Right lobe of liver (tissue), 6 donors: ENCODE results near the gene MAML2. TPM values are rescaled to one million over a fixed set of nuclear protein-coding genes. Genes with fewer than 3 reads are reported as not detected.

Experiments
- ATAC-seq, 4 donors: fragments of 200-7000 bp; cut with Tn5 transposase; one replicate each; pipeline ENCODE4 v1.9.1; 2020; ENCODE audit warnings: mild to moderate bottlenecking in 4 of 4, moderate library complexity in 4 of 4
- DNase-seq, 3 donors: peaks; one replicate each; pipeline ENCODE4 v3.0.0-alpha.2; 2020
- H3K27ac ChIP-seq, 3 donors: fragments of 200-600 bp; one replicate each; pipeline ENCODE4 v1.8.0; 2022
- H3K27me3 ChIP-seq, 2 donors: fragments of 200-600 bp; one replicate each; pipeline ENCODE4 v1.8.0; 2022
- H3K36me3 ChIP-seq, 4 donors: fragments of 200-600 bp; sonication (generic) in 1 of 4; one replicate each; pipeline versions ENCODE4 v1.5.1 to v1.8.0; 2017 to 2022; ENCODE audit warnings: control low read depth in 1 of 4
- H3K4me1 ChIP-seq, 4 donors: fragments of 200-600 bp; sonication (generic) in 1 of 4; one replicate each; pipeline versions ENCODE4 v1.5.1 to v1.8.0; 2017 to 2022; ENCODE audit warnings: control low read depth in 1 of 4
- H3K4me3 ChIP-seq, 3 donors: fragments of 200-600 bp; one replicate each; pipeline ENCODE4 v1.8.0; 2022
- H3K9me3 ChIP-seq, 4 donors: fragments of 200-600 bp; sonication (generic) in 1 of 4; one replicate each; pipeline versions ENCODE4 v1.5.1 to v1.8.0; 2017 to 2022; ENCODE audit warnings: control low read depth in 1 of 4
- POLR2A ChIP-seq: fragments of 450-650 bp; IDR thresholded peaks from one replicate; pipeline ENCODE4 v1.6.1; 2017; ENCODE audit warnings: antibody characterized with exemption, mild to moderate bottlenecking
- WGBS: methylation state at CpG from one replicate; pipeline ENCODE4 v1.1.6; 2018; ENCODE audit warnings: low coverage, low lambda C conversion rate; ENCODE audit not compliant: insufficient coverage; ENCODE audit errors: missing lambda C conversion rate; 5-methylcytosine and 5-hydroxymethylcytosine counted together
- intact Hi-C, 2 donors: fragments of 100-400 bp; cut with DNase I; formaldehyde crosslinking; loops; one replicate each; pipeline versions ENCODE4 v1.11.2 to v1.14.1; 2022
- total RNA-seq, 6 experiments: library from RNA; depleted of rRNA in 2 of 6; stranded (reverse); fragments of >200 nt in 2 of 6; fragmentation: NEBNext Ultra II Directional in 3 of 6; extraction: Animal tissue kit (Norgen Biotek cat#: 25700) in 3 of 6; gene quantifications; one replicate each; pipeline versions ENCODE4 v1.1.0 to v1.2.4, GENCODE V29; 2016 to 2023
- TF ChIP-seq, protein P1 (sequence below), 4 donors: fragments of 200-600 bp in 3 of 4; fragments of 450-650 bp in 1 of 4; IDR thresholded peaks; one replicate each; pipeline versions ENCODE4 v1.5.1 to v1.8.0; 2016 to 2022; ENCODE audit warnings: antibody characterized with exemption in 4 of 4, mild to moderate bottlenecking in 2 of 4
- donor health status: DM: no; HTN: yes; CAD: no.
- donor health status: DM: no; HTN: no; CAD: no.
- donor health status: DM: no; HTN: no; CAD: no.
- donor health status: DM: no; HTN: yes; CAD: no.
- donor health status: DM: no; HTN: yes; CAD: no.

The MAML2 gene
- total RNA-seq, 6 experiments from 2014 or later, result 0.92 to 2.3 (median 1.9) TPM

DNA sequence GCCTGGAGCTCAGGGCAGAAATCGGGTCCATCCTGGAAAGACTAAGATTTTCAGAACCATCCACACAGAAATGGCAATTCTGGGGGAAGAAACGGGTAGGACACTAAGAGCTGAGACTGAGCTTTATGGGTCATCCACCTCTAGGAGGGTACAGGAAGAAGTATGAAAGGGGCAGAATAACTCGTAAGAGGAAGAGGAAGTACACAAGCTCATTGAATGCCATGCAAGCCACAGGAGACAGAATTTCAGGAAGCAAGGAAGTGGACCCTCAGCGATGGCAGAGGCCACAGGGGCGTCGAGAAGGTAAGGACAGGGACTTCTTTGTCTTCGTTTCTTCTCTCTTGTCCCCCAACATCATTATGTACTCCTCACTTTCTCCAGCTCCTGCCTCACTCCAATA, 169.6 kb downstream of the MAML2 start:
- Histone ChIP-seq H3K4me1 (no peaks in the 10 kb centered on the region), H3K9me3 (no peaks in the 10 kb centered on the region), H3K27me3 (no peaks in the 10 kb centered on the region), H3K27ac (no peak overlapping the region), H3K36me3 (no peaks in the 10 kb centered on the region), H3K4me3 (no peak overlapping the region)
- 55% methylated on average over 6 of the region's 7 CpGs for WGBS
- ATAC-seq, result peak in 3 of 4 donors; percentile 23 to 54 (median 43)
- intact Hi-C loops, result no loop called here
- TF ChIP-seq POLR2A, result no peak
- TF ChIP-seq, protein P1, sequence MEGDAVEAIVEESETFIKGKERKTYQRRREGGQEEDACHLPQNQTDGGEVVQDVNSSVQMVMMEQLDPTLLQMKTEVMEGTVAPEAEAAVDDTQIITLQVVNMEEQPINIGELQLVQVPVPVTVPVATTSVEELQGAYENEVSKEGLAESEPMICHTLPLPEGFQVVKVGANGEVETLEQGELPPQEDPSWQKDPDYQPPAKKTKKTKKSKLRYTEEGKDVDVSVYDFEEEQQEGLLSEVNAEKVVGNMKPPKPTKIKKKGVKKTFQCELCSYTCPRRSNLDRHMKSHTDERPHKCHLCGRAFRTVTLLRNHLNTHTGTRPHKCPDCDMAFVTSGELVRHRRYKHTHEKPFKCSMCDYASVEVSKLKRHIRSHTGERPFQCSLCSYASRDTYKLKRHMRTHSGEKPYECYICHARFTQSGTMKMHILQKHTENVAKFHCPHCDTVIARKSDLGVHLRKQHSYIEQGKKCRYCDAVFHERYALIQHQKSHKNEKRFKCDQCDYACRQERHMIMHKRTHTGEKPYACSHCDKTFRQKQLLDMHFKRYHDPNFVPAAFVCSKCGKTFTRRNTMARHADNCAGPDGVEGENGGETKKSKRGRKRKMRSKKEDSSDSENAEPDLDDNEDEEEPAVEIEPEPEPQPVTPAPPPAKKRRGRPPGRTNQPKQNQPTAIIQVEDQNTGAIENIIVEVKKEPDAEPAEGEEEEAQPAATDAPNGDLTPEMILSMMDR (IDR thresholded peaks at IDR 0.05), result no peak
- no peak for DNase-seq

DNA sequence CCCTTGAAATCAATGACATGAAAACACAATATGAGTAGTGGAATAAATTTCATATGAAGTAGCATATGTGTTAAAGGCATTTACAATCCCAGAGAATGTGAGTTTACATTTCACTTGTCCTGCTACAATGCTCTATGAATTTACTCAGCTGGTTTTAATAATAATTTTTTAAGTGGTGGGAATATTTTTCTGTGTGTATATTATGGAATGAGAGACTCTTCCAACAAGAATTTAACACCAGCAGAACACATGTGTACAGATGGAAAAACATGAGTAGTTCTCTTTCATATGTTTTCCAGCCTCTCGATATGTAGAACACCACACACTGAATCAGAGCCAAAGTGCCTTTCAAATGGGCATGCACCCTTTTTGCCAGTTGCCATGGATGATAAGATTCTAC, 170.4 kb downstream of the MAML2 start:
- Histone ChIP-seq H3K4me1 (no peaks in the 10 kb centered on the region), H3K27ac (no peak overlapping the region), H3K27me3 (no peaks in the 10 kb centered on the region), H3K9me3 (no peaks in the 10 kb centered on the region), H3K4me3 (no peak overlapping the region), H3K36me3 (no peaks in the 10 kb centered on the region)
- intact Hi-C loops, result no loop called here
- ATAC-seq, result no peak
- WGBS, result 100% methylated on average over 1 of the region's 1 CpG
- TF ChIP-seq, protein P1 (IDR thresholded peaks at IDR 0.05), result no peak
- no peak for TF ChIP-seq POLR2A
- DNase-seq, result no peak

DNA sequence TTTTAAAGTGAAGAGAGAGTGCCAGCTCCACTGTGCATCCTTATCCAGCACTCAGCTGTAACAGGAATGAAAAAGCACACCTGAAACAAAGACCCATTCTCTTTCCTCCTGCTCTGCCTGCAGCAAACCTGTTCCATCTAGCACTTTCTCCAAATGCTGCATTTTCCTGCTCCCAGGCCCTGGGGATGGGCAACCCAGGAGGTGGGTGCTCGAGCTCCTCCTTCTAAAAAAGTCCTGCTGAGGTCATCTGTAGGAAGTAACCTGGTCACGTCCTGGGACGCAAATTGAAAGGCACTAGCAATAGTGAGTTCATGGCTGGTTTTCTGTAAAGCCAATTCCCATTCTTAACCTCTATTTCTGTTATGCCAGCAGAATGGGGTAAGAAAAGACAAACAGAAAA, 173.7 kb downstream of the MAML2 start:
- ATAC-seq, result peak in 2 of 4 donors; percentile 19 to 23
- H3K4me3 ChIP-seq, result no peak overlapping the region
- WGBS, result 34% methylated on average over 3 of the region's 3 CpGs
- no peaks in the 10 kb centered on the region for H3K36me3 ChIP-seq
- TF ChIP-seq, protein P1 (IDR thresholded peaks at IDR 0.05), result no peak
- no peak for TF ChIP-seq POLR2A
- DNase-seq, result no peak
- intact Hi-C loops, result no loop called here
- H3K27ac ChIP-seq, result no peak overlapping the region
- no peaks in the 10 kb centered on the region for H3K9me3 ChIP-seq
- no peaks in the 10 kb centered on the region for H3K4me1 ChIP-seq
- no peaks in the 10 kb centered on the region for H3K27me3 ChIP-seq

DNA sequence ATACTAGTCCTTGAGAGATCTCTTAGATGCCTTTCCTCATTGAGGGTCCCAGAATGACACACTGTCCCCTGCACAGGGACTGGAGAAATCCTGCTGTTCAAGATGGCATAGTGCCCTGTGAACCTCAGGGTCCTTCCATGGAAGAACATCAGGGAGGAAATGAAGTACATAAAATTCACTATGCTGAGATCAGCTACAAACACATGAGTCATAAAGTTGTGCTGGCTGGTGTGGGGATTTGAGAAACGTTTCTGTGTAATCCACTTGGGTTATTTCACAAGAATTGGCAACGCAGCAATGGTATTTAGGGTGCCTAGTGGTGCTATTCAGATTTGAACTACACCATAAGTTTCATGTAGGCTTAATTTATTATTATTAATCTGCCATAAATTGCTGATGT, 174.4 kb downstream of the MAML2 start:
- H3K4me3 ChIP-seq, result no peak overlapping the region
- TF ChIP-seq, protein P1 (IDR thresholded peaks at IDR 0.05), result no peak
- TF ChIP-seq POLR2A, result no peak
- ATAC-seq, result peak; percentile 61 to 84 (median 67)
- no peak for DNase-seq
- no peaks in the 10 kb centered on the region for H3K4me1 ChIP-seq
- H3K27me3 ChIP-seq, result no peaks in the 10 kb centered on the region
- no peak overlapping the region for H3K27ac ChIP-seq
- H3K9me3 ChIP-seq, result no peaks in the 10 kb centered on the region
- H3K36me3 ChIP-seq, result no peaks in the 10 kb centered on the region
- 10% methylated on average over 2 of the region's 2 CpGs for WGBS
- intact Hi-C loops, result no loop called here

DNA sequence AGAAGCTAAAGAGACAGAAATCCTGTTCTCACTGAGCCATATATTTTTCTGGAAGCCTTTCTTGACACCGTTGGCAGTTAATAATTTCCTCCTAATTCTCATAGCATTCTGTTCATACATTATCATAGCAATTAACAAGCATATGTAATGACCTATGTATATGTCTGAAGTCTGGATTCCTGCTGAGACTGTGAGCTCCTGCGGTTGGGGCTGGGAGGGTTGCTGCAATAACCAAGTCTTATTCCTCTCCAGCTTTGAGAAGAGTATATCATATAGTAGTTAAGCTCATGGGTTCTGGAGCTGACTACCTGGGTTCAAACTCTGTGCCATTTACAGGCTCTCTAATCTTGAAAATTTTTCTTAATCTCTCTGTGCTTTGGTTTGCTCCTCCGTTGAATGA, 175.2 kb downstream of the MAML2 start:
- Histone ChIP-seq H3K36me3 (no peaks in the 10 kb centered on the region), H3K9me3 (no peaks in the 10 kb centered on the region), H3K4me3 (no peak overlapping the region), H3K4me1 (no peaks in the 10 kb centered on the region), H3K27me3 (no peaks in the 10 kb centered on the region), H3K27ac (no peak overlapping the region)
- intact Hi-C loops, result no loop called here
- ATAC-seq, result no peak
- DNase-seq, result no peak
- TF ChIP-seq, protein P1 (IDR thresholded peaks at IDR 0.05), result no peak
- no peak for TF ChIP-seq POLR2A
- WGBS, result 47% methylated on average over 3 of the region's 3 CpGs
